ENCODE data around the gene TRPT1.
A peak's percentile ranks its signal among the peaks of the same experiment; 100 is the strongest.

TRPT1 gene

GRCh38 chr11:64245401-64245796 is 19.4 kb upstream of the TRPT1 start:
- DNase-seq = no peak

- no peak for DNase-seq
These were observed 19.0 kb upstream of the TRPT1 start for GRCh38 chr11:64244966-64245365.

- DNase-seq = no peak
These were observed 18.1 kb upstream of the TRPT1 start for GRCh38 chr11:64244107-64244506.

GRCh38 chr11:64243236-64243854 is 17.4 kb upstream of the TRPT1 start:
- DNase-seq = no peak

GRCh38 chr11:64241491-64242374 is 15.7 kb upstream of the TRPT1 start:
- peak in 1 of 2 donors; percentile 67 for DNase-seq

- peak; percentile 100 for DNase-seq
These were observed 15.2 kb upstream of the TRPT1 start for GRCh38 chr11:64241241-64241490.

- DNase-seq = peak; percentile 99
These were observed 14.7 kb upstream of the TRPT1 start, which contains the start of gene FKBP2 for GRCh38 chr11:64240435-64241240. Gene FKBP2, plus strand, starts transcription at chr11:64241095. Its CDS starts 1,293 bp downstream, at chr11:64242388.

GRCh38 chr11:64239662-64240434 is 13.9 kb upstream of the TRPT1 start:
- DNase-seq = peak; percentile 96 to 98

- peak; percentile 67 to 69 for DNase-seq
These were observed 13.0 kb upstream of the TRPT1 start for GRCh38 chr11:64238999-64239398.

GRCh38 chr11:64238076-64238475 is 12.1 kb upstream of the TRPT1 start:
- DNase-seq = no peak

- DNase-seq = no peak
These were observed 11.5 kb upstream of the TRPT1 start for GRCh38 chr11:64237484-64237951.

GRCh38 chr11:64235437-64236161 is 9.6 kb upstream of the TRPT1 start:
- no peak for DNase-seq

- peak in 1 of 2 donors; percentile 47 for DNase-seq
These were observed 8.8 kb upstream of the TRPT1 start for GRCh38 chr11:64234647-64235379.

- DNase-seq = peak; percentile 17 to 62
These were observed 8.1 kb upstream of the TRPT1 start, which contains the start of gene VEGFB for GRCh38 chr11:64233913-64234586. Gene VEGFB, plus strand, starts transcription at chr11:64234584. Its CDS starts 250 bp downstream, at chr11:64234834.

- no peak for DNase-seq
These were observed 7.0 kb upstream of the TRPT1 start for GRCh38 chr11:64232967-64233315.

- DNase-seq = no peak
These were observed 6.4 kb upstream of the TRPT1 start for GRCh38 chr11:64232182-64232966.

GRCh38 chr11:64231546-64231945 is 5.6 kb upstream of the TRPT1 start:
- no peak for DNase-seq

- no peak for DNase-seq
These were observed 5.0 kb upstream of the TRPT1 start for GRCh38 chr11:64230985-64231365.

GRCh38 chr11:64230171-64230984 is 4.4 kb upstream of the TRPT1 start, which contains the start of gene DNAJC4:
Gene DNAJC4, plus strand, starts transcription at chr11:64230548. Its CDS starts 307 bp downstream, at chr11:64230855.
- peak; percentile 73 to 86 for DNase-seq

All from inflammatory macrophage (primary cell).